Immature natural killer cell (primary cell): ENCODE measurements around the gene WNT10A. TPM values are rescaled to one million over a fixed set of nuclear protein-coding genes. Genes with fewer than 3 reads are reported as not detected.

Source experiments
- DNase-seq, 3 donors: peaks; one replicate each; pipeline ENCODE4 v3.0.0; 2022; ENCODE audit warnings: mixed read lengths in 1 of 3
- H3K27ac Mint-ChIP-seq, 6 donors: one replicate each; pipeline ENCODE4 v1.8.0; 2020; ENCODE audit warnings: mixed read lengths in 6 of 6, mild to moderate bottlenecking in 5 of 6, inconsistent platforms in 4 of 6, moderate library complexity in 3 of 6
- H3K27me3 Mint-ChIP-seq, 3 donors: one replicate each; pipeline ENCODE4 v1.8.0; 2020 to 2021; ENCODE audit warnings: low read depth in 3 of 3, mild to moderate bottlenecking in 3 of 3, mixed read lengths in 3 of 3, moderate library complexity in 3 of 3, inconsistent platforms in 1 of 3
- H3K36me3 Mint-ChIP-seq, 3 donors: one replicate each; pipeline ENCODE4 v1.8.0; 2020; ENCODE audit warnings: mixed read lengths in 3 of 3, inconsistent platforms in 2 of 3, mild to moderate bottlenecking in 2 of 3
- H3K4me1 Mint-ChIP-seq, 2 donors: one replicate each; pipeline ENCODE4 v1.8.0; 2020; ENCODE audit warnings: inconsistent platforms in 2 of 2, mild to moderate bottlenecking in 2 of 2, mixed read lengths in 2 of 2, moderate library complexity in 1 of 2
- H3K4me3 Mint-ChIP-seq, 5 donors: one replicate each; pipeline ENCODE4 v1.8.0; 2020; ENCODE audit warnings: mild to moderate bottlenecking in 5 of 5, mixed read lengths in 5 of 5, inconsistent platforms in 3 of 5, moderate library complexity in 3 of 5
- H3K9me3 Mint-ChIP-seq, 6 donors: one replicate each; pipeline ENCODE4 v1.8.0; 2020; ENCODE audit warnings: mild to moderate bottlenecking in 6 of 6, mixed read lengths in 6 of 6, inconsistent platforms in 4 of 6, moderate library complexity in 3 of 6
- polyA plus RNA-seq, 3 donors: library from polyadenylated mRNA; unstranded; fragments of 300-500 nt; fragmentation: Illumina TruSeq; gene quantifications; one replicate each; pipeline ENCODE4 v1.2.3, GENCODE V29; 2021

WNT10A gene
- polyA plus RNA-seq, 3 donors from 2014 or later, result 0.19 TPM; not detected in 2

- Mint-ChIP-seq H3K27me3 (peaks cover 44 to 59% (median 55%) of the 10 kb centered on the region in 3 donors), H3K4me1 (peaks cover 53 to 57% of the 10 kb centered on the region in 2 donors), H3K27ac (peak overlapping the region in 5 of 6 donors; percentile 92 to 96 (median 95)), H3K9me3 (peaks cover 0 to 4% (median 0%) of the 10 kb centered on the region in 6 donors), H3K36me3 (no peaks in the 10 kb centered on the region), H3K4me3 (peak overlapping the region; percentile 68 to 82 (median 74))
- no peak for DNase-seq
Measured at GRCh38 chr2:218895759-218896500, 15.3 kb downstream of the WNT10A start.

DNA sequence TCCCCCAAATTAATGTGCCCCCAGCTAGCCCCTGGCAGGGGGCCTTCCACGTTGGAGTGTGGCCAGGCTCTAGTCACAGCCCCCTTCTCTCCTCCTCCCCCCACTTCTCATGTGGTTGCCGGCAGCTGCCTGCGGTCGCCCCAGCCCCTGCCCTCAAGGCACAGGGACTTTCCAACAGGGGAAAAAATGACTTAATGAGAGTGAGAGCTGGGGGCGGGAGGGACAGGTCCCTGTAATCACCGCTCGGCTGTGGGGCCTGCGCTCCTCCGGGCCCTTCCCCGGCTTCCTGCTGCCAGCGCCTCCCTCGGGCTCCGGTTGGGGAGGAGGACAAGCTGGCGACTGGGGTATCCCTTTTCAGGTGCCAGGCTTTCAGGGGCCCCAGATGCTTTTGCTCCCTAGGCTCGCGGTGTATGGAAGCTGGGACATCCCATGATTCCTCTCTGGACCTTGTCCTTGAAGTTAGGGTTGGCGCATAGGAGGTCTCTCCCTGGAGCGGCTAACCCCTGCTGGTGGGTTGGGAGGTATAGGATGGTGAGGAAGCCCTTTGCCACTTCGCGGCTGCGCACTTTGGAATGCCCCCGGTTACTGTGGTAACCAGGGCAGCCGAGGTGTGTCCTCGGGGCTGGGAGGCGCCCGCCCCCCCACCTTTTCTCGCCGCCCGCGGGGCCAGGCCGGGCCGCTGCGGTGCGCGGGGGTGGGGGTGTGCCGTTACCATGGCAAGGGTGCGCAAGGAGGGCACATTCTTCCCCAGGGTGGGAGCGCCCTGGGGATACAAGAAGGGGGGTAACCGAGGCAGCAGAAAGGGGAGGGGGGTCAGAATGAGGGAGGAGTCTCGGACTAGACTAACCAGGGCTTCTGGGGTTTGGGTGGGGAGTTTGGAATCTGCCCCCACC is 16.1 kb downstream of the WNT10A start:
- Mint-ChIP-seq H3K4me1 (peaks cover 53 to 56% of the 10 kb centered on the region in 2 donors), H3K27me3 (peaks cover 44 to 61% (median 53%) of the 10 kb centered on the region in 3 donors), H3K9me3 (peaks cover 0 to 4% (median 0%) of the 10 kb centered on the region in 6 donors), H3K36me3 (no peaks in the 10 kb centered on the region), H3K4me3 (peak overlapping the region; percentile 68 to 82 (median 74)), H3K27ac (peak overlapping the region; percentile 29 to 96 (median 94))
- peak; percentile 88 to 93 (median 89) for DNase-seq

GRCh38 chr2:218897394-218898108 is 16.9 kb downstream of the WNT10A start:
- H3K27me3 Mint-ChIP-seq, result peaks cover 46 to 55% (median 50%) of the 10 kb centered on the region in 3 donors

GRCh38 chr2:218898109-218898878 is 17.6 kb downstream of the WNT10A start:
- Mint-ChIP-seq H3K9me3 (peaks cover 0 to 4% (median 0%) of the 10 kb centered on the region in 6 donors), H3K27me3 (peaks cover 39 to 47% (median 46%) of the 10 kb centered on the region in 3 donors), H3K4me1 (peaks cover 40 to 42% of the 10 kb centered on the region in 2 donors), H3K27ac (peak overlapping the region in 5 of 6 donors; percentile 79 to 91 (median 86)), H3K36me3 (no peaks in the 10 kb centered on the region), H3K4me3 (peak overlapping the region; percentile 69 to 83 (median 74))
- peak; percentile 77 to 79 (median 78) for DNase-seq

More at GRCh38 chr2:218897394-218898108, 16.9 kb downstream of the WNT10A start:
- H3K36me3 Mint-ChIP-seq, result no peaks in the 10 kb centered on the region
- H3K27ac Mint-ChIP-seq, result peak overlapping the region in 5 of 6 donors; percentile 86 to 96 (median 91)
- H3K4me1 Mint-ChIP-seq, result peaks cover 47 to 48% of the 10 kb centered on the region in 2 donors
- H3K4me3 Mint-ChIP-seq, result peak overlapping the region; percentile 30 to 83 (median 72)
- H3K9me3 Mint-ChIP-seq, result peaks cover 0 to 4% (median 0%) of the 10 kb centered on the region in 6 donors
- DNase-seq, result no peak

GRCh38 chr2:218899147-218899546 is 18.5 kb downstream of the WNT10A start:
- H3K27me3 Mint-ChIP-seq, result peaks cover 33 to 41% (median 39%) of the 10 kb centered on the region in 3 donors
- peaks cover 32 to 34% of the 10 kb centered on the region in 2 donors for H3K4me1 Mint-ChIP-seq
- H3K4me3 Mint-ChIP-seq, result no peak overlapping the region
- peaks cover 0 to 4% (median 0%) of the 10 kb centered on the region in 6 donors for H3K9me3 Mint-ChIP-seq
- no peak for DNase-seq
- no peaks in the 10 kb centered on the region for H3K36me3 Mint-ChIP-seq
- no peak overlapping the region for H3K27ac Mint-ChIP-seq

DNA sequence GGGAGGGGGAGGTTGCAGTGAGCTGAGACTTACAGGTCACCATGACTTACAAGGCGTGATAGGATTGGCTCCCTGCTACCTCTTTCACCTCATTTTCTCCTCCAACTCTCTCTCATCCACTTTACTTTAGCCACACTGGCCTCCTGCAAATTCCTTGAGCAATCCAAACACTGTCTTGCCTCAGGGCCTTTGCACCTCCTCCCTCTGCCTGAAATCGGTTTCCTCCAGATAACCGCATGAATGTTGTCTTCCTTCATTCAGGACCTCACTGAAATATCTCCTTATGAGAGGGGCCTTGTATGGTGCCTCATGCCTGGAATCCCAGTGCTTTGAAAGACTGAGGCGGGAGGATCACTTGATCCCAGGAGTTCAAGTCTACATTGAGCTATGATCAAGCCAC is 21.8 kb downstream of the WNT10A start:
- peaks cover 9 to 10% of the 10 kb centered on the region in 2 donors for H3K4me1 Mint-ChIP-seq
- no peak overlapping the region for H3K4me3 Mint-ChIP-seq
- no peak for DNase-seq
- no peak overlapping the region for H3K27ac Mint-ChIP-seq
- no peaks in the 10 kb centered on the region for H3K36me3 Mint-ChIP-seq
- H3K9me3 Mint-ChIP-seq, result peaks cover 0 to 2% (median 0%) of the 10 kb centered on the region in 6 donors
- H3K27me3 Mint-ChIP-seq, result peaks cover 16 to 37% (median 18%) of the 10 kb centered on the region in 3 donors

DNA sequence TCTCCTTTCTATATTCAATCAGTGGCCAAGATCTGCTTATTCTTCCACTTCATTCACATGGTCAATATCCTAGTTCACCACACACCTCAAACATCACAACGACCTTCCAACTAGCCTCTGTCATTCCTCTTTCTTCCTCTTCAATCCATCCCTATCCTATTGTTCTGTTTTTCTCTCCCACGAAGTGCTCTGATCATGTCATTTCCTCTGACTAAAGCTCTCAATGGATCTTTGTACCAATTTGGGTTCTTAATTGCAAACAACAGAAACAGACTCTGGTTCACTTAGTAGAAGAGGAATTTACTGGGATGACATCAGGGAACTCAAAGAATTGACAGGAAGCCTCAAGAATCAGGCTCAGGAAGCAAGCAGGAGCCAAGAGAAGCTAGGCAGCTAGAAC is 23.5 kb downstream of the WNT10A start:
- Mint-ChIP-seq H3K27ac (no peak overlapping the region), H3K4me1 (peaks cover 7 to 11% of the 10 kb centered on the region in 2 donors), H3K4me3 (no peak overlapping the region), H3K27me3 (peaks cover 10 to 32% (median 13%) of the 10 kb centered on the region in 3 donors), H3K9me3 (peaks cover 0 to 2% (median 0%) of the 10 kb centered on the region in 6 donors), H3K36me3 (no peaks in the 10 kb centered on the region)
- no peak for DNase-seq

DNA sequence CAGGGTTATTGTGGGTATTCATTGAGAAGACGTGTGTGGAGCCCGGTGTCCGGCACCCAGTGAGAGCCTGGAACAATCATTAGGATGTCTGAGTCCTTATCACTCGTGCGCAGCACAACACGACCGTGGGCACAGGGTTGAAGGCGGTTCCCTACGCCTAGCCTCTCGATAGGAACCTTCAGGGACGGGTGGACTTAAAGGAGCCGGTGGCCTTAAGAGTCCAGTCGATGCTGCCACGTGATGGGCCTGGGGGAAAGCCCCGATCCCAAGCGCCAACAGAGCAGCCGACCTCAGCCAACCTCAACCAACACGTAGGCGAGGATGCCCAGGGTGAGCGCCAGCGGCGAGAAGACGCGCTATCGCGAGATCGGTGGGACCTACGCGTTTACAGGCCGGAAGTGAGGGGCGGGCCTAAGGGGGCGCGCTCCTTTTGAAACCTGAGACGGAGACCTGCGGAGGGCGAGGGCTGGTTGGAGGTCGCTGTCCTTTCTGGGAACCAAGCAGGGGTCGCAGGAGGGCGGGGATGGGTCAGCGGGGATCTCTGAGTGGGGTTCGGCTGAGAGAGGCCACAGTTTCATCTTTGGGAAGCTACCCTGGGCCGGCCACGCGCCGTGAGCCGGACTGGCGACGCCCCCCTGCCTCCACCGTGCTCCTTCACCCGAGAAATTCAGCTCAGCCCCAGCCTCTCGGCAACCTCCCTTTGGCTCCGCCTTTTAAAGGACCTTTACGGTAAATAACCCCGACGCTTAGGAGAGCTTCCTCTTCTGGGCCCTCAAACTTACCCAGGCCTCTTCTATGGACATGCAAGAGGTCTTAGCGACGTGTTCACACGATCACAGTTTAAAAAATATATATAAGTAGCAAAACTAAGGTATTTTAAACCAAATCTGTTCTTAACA is 28.3 kb downstream of the WNT10A start:
- Mint-ChIP-seq H3K36me3 (no peaks in the 10 kb centered on the region), H3K9me3 (peaks cover 0 to 2% (median 0%) of the 10 kb centered on the region in 6 donors), H3K4me1 (peaks cover 12 to 13% of the 10 kb centered on the region in 2 donors), H3K4me3 (peak overlapping the region; percentile 82 to 89 (median 84)), H3K27me3 (peaks cover 7 to 22% (median 9%) of the 10 kb centered on the region in 3 donors), H3K27ac (peak overlapping the region in 5 of 6 donors; percentile 64 to 88 (median 67))
- peak; percentile 86 to 87 (median 87) for DNase-seq

GRCh38 chr2:218910741-218911140 is 30.1 kb downstream of the WNT10A start:
- H3K27ac Mint-ChIP-seq, result no peak overlapping the region
- peaks cover 12 to 13% of the 10 kb centered on the region in 2 donors for H3K4me1 Mint-ChIP-seq
- peaks cover 7 to 13% (median 9%) of the 10 kb centered on the region in 3 donors for H3K27me3 Mint-ChIP-seq
- no peak overlapping the region for H3K4me3 Mint-ChIP-seq
- DNase-seq, result no peak
- H3K36me3 Mint-ChIP-seq, result no peaks in the 10 kb centered on the region
- H3K9me3 Mint-ChIP-seq, result peaks cover 0 to 2% (median 0%) of the 10 kb centered on the region in 6 donors

- no peak overlapping the region for H3K4me3 Mint-ChIP-seq
- H3K27me3 Mint-ChIP-seq, result peaks cover 8 to 11% (median 9%) of the 10 kb centered on the region in 3 donors
- H3K4me1 Mint-ChIP-seq, result no peaks in the 10 kb centered on the region
- H3K9me3 Mint-ChIP-seq, result peaks cover 0 to 5% (median 0%) of the 10 kb centered on the region in 6 donors
- peaks cover 0 to 3% (median 0%) of the 10 kb centered on the region in 3 donors for H3K36me3 Mint-ChIP-seq
- no peak for DNase-seq
- H3K27ac Mint-ChIP-seq, result no peak overlapping the region
Measured at GRCh38 chr2:218920504-218920903, 39.9 kb downstream of the WNT10A start.

GRCh38 chr2:218924757-218925156 is 44.1 kb downstream of the WNT10A start:
- H3K27me3 Mint-ChIP-seq, result peaks cover 9 to 12% (median 11%) of the 10 kb centered on the region in 3 donors
- DNase-seq, result no peak
- H3K4me3 Mint-ChIP-seq, result no peak overlapping the region
- H3K36me3 Mint-ChIP-seq, result peaks cover 0 to 3% (median 0%) of the 10 kb centered on the region in 3 donors
- peaks cover 0 to 5% (median 0%) of the 10 kb centered on the region in 6 donors for H3K9me3 Mint-ChIP-seq
- H3K27ac Mint-ChIP-seq, result no peak overlapping the region
- H3K4me1 Mint-ChIP-seq, result no peaks in the 10 kb centered on the region
